ENCODE results near the gene LPP. TPM values are rescaled to one million over a fixed set of nuclear protein-coding genes. Genes with fewer than 3 reads are reported as not detected.

LPP gene
- total RNA-seq, 1 donor from 2014 or later = 222 TPM

DNA sequence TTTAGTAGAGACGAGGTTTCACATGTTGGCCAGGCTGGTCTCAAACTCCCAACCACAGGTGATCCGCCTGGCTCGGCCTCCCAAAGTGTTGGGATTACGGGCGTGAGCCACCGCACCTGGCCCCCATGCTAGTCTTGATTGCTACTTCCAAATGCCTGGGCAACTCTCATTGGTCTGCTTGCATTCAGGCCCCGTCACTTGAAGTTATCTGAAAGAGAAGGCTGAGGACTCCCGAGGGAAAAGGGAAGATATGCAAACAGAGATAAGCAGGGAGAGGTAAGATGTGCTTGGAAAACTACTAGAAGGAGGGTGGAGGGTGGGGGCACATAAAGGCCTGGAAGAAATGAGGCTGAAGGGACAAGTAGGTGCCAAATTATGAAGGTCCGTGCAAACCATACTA, 4.4 kb upstream of the LPP start:
- Mint-ChIP-seq H3K9me3 (ENCODE audit: unreplicated experiment) (no peaks in the 10 kb centered on the region), H3K4me3 (ENCODE audit: unreplicated experiment) (no peak overlapping the region), H3K4me1 (ENCODE audit: low read depth, unreplicated experiment) (peaks cover 14% of the 10 kb centered on the region), H3K27me3 (ENCODE audit: low read depth, unreplicated experiment) (no peaks in the 10 kb centered on the region), H3K27ac (ENCODE audit: unreplicated experiment) (no peak overlapping the region), H3K36me3 (ENCODE audit: low read depth, unreplicated experiment) (no peaks in the 10 kb centered on the region)
- Histone ChIP-seq H3K9ac (ENCODE audit: low read length) (no peak overlapping the region), H3K79me2 (ENCODE audit: insufficient read depth, low read length) (peaks cover 16% of the 10 kb centered on the region), H3K27me3 (ENCODE audit: insufficient read depth, low read length) (no peaks in the 10 kb centered on the region), H3K4me3 (ENCODE audit: insufficient read depth, low read depth, low read length) (no peak overlapping the region), H4K20me1 (ENCODE audit: insufficient read depth, low read length) (no peaks in the 10 kb centered on the region), H3K9me3 (ENCODE audit: insufficient read depth, low read depth, low read length) (no peaks in the 10 kb centered on the region), H3K4me1 (ENCODE audit: insufficient read depth, low read length) (peaks cover 22% of the 10 kb centered on the region), H3K4me2 (ENCODE audit: low read length) (no peak overlapping the region), H3K36me3 (ENCODE audit: insufficient read depth, low read length) (no peaks in the 10 kb centered on the region), H3K27ac (ENCODE audit: low read depth, low read length) (no peak overlapping the region), H2AFZ (ENCODE audit: low read depth, low read length) (no peak overlapping the region)
- FAIRE-seq (no peak), DNase-seq (ENCODE audit: low read depth) (no peak)
- TF ChIP-seq, protein P1, sequence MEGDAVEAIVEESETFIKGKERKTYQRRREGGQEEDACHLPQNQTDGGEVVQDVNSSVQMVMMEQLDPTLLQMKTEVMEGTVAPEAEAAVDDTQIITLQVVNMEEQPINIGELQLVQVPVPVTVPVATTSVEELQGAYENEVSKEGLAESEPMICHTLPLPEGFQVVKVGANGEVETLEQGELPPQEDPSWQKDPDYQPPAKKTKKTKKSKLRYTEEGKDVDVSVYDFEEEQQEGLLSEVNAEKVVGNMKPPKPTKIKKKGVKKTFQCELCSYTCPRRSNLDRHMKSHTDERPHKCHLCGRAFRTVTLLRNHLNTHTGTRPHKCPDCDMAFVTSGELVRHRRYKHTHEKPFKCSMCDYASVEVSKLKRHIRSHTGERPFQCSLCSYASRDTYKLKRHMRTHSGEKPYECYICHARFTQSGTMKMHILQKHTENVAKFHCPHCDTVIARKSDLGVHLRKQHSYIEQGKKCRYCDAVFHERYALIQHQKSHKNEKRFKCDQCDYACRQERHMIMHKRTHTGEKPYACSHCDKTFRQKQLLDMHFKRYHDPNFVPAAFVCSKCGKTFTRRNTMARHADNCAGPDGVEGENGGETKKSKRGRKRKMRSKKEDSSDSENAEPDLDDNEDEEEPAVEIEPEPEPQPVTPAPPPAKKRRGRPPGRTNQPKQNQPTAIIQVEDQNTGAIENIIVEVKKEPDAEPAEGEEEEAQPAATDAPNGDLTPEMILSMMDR (IDR thresholded peaks at IDR 0.05; ENCODE audit: insufficient read depth, low read depth, low read length) = no peak
- no peak for TF ChIP-seq EZH2 (IDR thresholded peaks at IDR 0.05; ENCODE audit: insufficient read depth, low read length)

DNA sequence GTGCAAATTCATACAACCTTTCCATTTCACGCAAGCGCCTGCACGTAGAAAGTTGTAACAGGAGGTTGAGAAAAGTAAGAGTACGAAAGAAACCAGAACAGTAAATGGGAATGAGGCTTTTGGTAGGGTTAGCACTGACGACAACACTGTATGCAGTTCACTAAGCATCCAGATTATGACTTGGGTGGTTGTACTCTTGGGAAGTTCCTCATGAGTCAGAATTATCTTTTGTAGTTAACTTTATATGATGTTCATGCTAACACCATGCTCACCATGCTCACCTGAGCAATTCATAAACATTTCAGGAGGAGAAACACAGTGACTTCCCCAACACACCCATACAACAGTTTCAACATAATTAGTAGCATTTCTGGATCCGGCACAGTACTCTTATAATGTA, 3.0 kb upstream of the LPP start:
- FAIRE-seq = no peak
- Mint-ChIP-seq H3K27me3 (ENCODE audit: low read depth, unreplicated experiment) (no peaks in the 10 kb centered on the region), H3K36me3 (ENCODE audit: low read depth, unreplicated experiment) (no peaks in the 10 kb centered on the region), H3K9me3 (ENCODE audit: unreplicated experiment) (no peaks in the 10 kb centered on the region), H3K27ac (ENCODE audit: unreplicated experiment) (no peak overlapping the region), H3K4me1 (ENCODE audit: low read depth, unreplicated experiment) (peaks cover 20% of the 10 kb centered on the region), H3K4me3 (ENCODE audit: unreplicated experiment) (no peak overlapping the region)
- peaks cover 30% of the 10 kb centered on the region for H3K4me1 ChIP-seq (ENCODE audit: insufficient read depth, low read length)
- H4K20me1 ChIP-seq (ENCODE audit: insufficient read depth, low read length) = peaks cover 2% of the 10 kb centered on the region
- no peaks in the 10 kb centered on the region for H3K9me3 ChIP-seq (ENCODE audit: insufficient read depth, low read depth, low read length)
- H3K9ac ChIP-seq (ENCODE audit: low read length) = no peak overlapping the region
- H2AFZ ChIP-seq (ENCODE audit: low read depth, low read length) = no peak overlapping the region
- H3K27ac ChIP-seq (ENCODE audit: low read depth, low read length) = no peak overlapping the region
- peaks cover 30% of the 10 kb centered on the region for H3K79me2 ChIP-seq (ENCODE audit: insufficient read depth, low read length)
- no peak overlapping the region for H3K4me3 ChIP-seq (ENCODE audit: insufficient read depth, low read depth, low read length)
- H3K4me2 ChIP-seq (ENCODE audit: low read length) = peak overlapping the region; percentile 28
- no peaks in the 10 kb centered on the region for H3K36me3 ChIP-seq (ENCODE audit: insufficient read depth, low read length)
- no peak for TF ChIP-seq EZH2 (IDR thresholded peaks at IDR 0.05; ENCODE audit: insufficient read depth, low read length)
- TF ChIP-seq, protein P1 (IDR thresholded peaks at IDR 0.05; ENCODE audit: insufficient read depth, low read depth, low read length) = no peak
- DNase-seq (ENCODE audit: low read depth) = no peak
- no peaks in the 10 kb centered on the region for H3K27me3 ChIP-seq (ENCODE audit: insufficient read depth, low read length)

DNA sequence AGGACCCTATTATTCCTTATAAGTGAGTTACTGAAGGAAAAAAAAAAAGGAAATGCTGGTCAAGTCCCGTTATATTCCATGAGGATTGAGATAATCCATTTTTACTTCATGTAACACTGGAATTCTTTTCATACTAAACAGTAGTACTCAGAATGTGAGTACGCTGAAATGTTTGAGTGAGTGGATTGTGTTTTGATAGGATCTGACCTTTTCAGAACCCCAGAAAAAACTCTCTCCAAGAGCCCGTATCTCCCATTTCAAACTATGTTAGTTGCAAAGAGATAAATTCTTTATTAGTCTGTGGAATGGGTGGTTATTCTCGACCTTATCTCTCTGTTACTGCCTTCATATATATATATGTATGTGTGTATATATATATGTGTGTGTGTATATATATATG, 2.5 kb upstream of the LPP start:
- H3K4me1 ChIP-seq (ENCODE audit: insufficient read depth, low read length) = peaks cover 33% of the 10 kb centered on the region
- peak overlapping the region; percentile 28 for H3K4me2 ChIP-seq (ENCODE audit: low read length)
- no peaks in the 10 kb centered on the region for H3K27me3 ChIP-seq (ENCODE audit: insufficient read depth, low read length)
- peaks cover 7% of the 10 kb centered on the region for H4K20me1 ChIP-seq (ENCODE audit: insufficient read depth, low read length)
- TF ChIP-seq EZH2 (IDR thresholded peaks at IDR 0.05; ENCODE audit: insufficient read depth, low read length) = no peak
- TF ChIP-seq, protein P1 (IDR thresholded peaks at IDR 0.05; ENCODE audit: insufficient read depth, low read depth, low read length) = no peak
- H3K9me3 ChIP-seq (ENCODE audit: insufficient read depth, low read depth, low read length) = no peaks in the 10 kb centered on the region
- H2AFZ ChIP-seq (ENCODE audit: low read depth, low read length) = no peak overlapping the region
- Mint-ChIP-seq H3K27ac (ENCODE audit: unreplicated experiment) (no peak overlapping the region), H3K9me3 (ENCODE audit: unreplicated experiment) (no peaks in the 10 kb centered on the region), H3K4me3 (ENCODE audit: unreplicated experiment) (no peak overlapping the region), H3K4me1 (ENCODE audit: low read depth, unreplicated experiment) (peaks cover 24% of the 10 kb centered on the region), H3K27me3 (ENCODE audit: low read depth, unreplicated experiment) (no peaks in the 10 kb centered on the region), H3K36me3 (ENCODE audit: low read depth, unreplicated experiment) (no peaks in the 10 kb centered on the region)
- H3K27ac ChIP-seq (ENCODE audit: low read depth, low read length) = no peak overlapping the region
- DNase-seq (ENCODE audit: low read depth) = peak; percentile 68
- no peak overlapping the region for H3K9ac ChIP-seq (ENCODE audit: low read length)
- H3K79me2 ChIP-seq (ENCODE audit: insufficient read depth, low read length) = peaks cover 35% of the 10 kb centered on the region
- no peak overlapping the region for H3K4me3 ChIP-seq (ENCODE audit: insufficient read depth, low read depth, low read length)
- no peaks in the 10 kb centered on the region for H3K36me3 ChIP-seq (ENCODE audit: insufficient read depth, low read length)
- no peak for FAIRE-seq
